GM11168 (cell line): ENCODE measurements around the gene PHLPP2.
"Not testable (repeated sequence)": the region's sequence is repeated elsewhere in the genome, so short reads cannot be mapped to it uniquely, and the experiment has no call there.

Source experiments
- in situ Hi-C: fragments of 300-500 bp; cut with MboI; formaldehyde crosslinking; loops from one replicate; pipeline ENCODE4 v1.12.0; 2022; ENCODE audit warnings: low sequenced_read_pairs; ENCODE audit not compliant: unreplicated experiment

PHLPP2 gene

GRCh38 chr16:71626018-71626857, 98.3 kb downstream of the PHLPP2 start, which contains the start of gene MARVELD3:
Gene MARVELD3 (plus strand): TSS chr16:71626184. CDS start chr16:71626230, 46 bp downstream.
- in situ Hi-C loops: no loop called here

GRCh38 chr16:71625113-71625850, 99.2 kb downstream of the PHLPP2 start:
- in situ Hi-C loops: no loop called here

GRCh38 chr16:71623597-71623996, 100.9 kb downstream of the PHLPP2 start:
- in situ Hi-C loops: no loop called here

- in situ Hi-C loops: no loop called here
These were observed 102.4 kb downstream of the PHLPP2 start for GRCh38 chr16:71622088-71622487.

- in situ Hi-C loops: loop anchor here (10.0 kb wide), 1 partner anchor 204 kb away; no protein-coding TSS in a partner anchor
These were observed 106.1 kb downstream of the PHLPP2 start for GRCh38 chr16:71618429-71618828.

GRCh38 chr16:71614956-71615355, 109.5 kb downstream of the PHLPP2 start:
- in situ Hi-C loops: loop anchor here (10.0 kb wide), 1 partner anchor 200 kb away; no protein-coding TSS in a partner anchor

- in situ Hi-C loops: loop anchor here (10.0 kb wide), 1 partner anchor 196 kb away; no protein-coding TSS in a partner anchor
These were observed 113.3 kb downstream of the PHLPP2 start for GRCh38 chr16:71610936-71611871.

GRCh38 chr16:71610447-71610846, 114.1 kb downstream of the PHLPP2 start:
- in situ Hi-C loops: loop anchor here (10.0 kb wide), 1 partner anchor 196 kb away; no protein-coding TSS in a partner anchor

GRCh38 chr16:71609066-71609465, 115.4 kb downstream of the PHLPP2 start:
- in situ Hi-C loops: no loop called here

- in situ Hi-C loops: no loop called here
These were observed 123.7 kb downstream of the PHLPP2 start for GRCh38 chr16:71600822-71601221.

- in situ Hi-C loops: not testable (repeated sequence)
These were observed 126.1 kb downstream of the PHLPP2 start for GRCh38 chr16:71598426-71598825.

GRCh38 chr16:71595340-71595826, 129.1 kb downstream of the PHLPP2 start:
- in situ Hi-C loops: not testable (repeated sequence)
